GM19467 (cell line): ENCODE measurements around the gene TPST1.
"Not testable (repeated sequence)": the region's sequence is repeated elsewhere in the genome, so short reads cannot be mapped to it uniquely, and the experiment has no call there.

Experiments used
- ATAC-seq: cut with Tn5 transposase; IDR thresholded peaks from one replicate; pipeline ENCODE4 v1.9.1; 2021; ENCODE audit warnings: mild to moderate bottlenecking, moderate library complexity; ENCODE audit not compliant: unreplicated experiment

TPST1 gene

GRCh38 chr7:66187905-66188304 lies 17.2 kb upstream of the TPST1 start:
- ATAC-seq, result no peak

GRCh38 chr7:66188645-66189044 lies 16.5 kb upstream of the TPST1 start:
- ATAC-seq, result no peak

- ATAC-seq, result no peak
Observed at GRCh38 chr7:66189695-66190503, 15.2 kb upstream of the TPST1 start.

- no peak for ATAC-seq
Observed at GRCh38 chr7:66190504-66190857, 14.7 kb upstream of the TPST1 start.

GRCh38 chr7:66193146-66193725 lies 11.9 kb upstream of the TPST1 start:
- ATAC-seq, result no peak

GRCh38 chr7:66198469-66198868 lies 6.7 kb upstream of the TPST1 start:
- ATAC-seq, result no peak

- ATAC-seq, result no peak
Observed at GRCh38 chr7:66198956-66199355, 6.2 kb upstream of the TPST1 start.

GRCh38 chr7:66202441-66202840 lies 2.7 kb upstream of the TPST1 start:
- no peak for ATAC-seq

- ATAC-seq, result no peak
Observed at GRCh38 chr7:66205741-66206090, 582 bp downstream of the TPST1 start.

- no peak for ATAC-seq
Observed at GRCh38 chr7:66206119-66206933, 1.2 kb downstream of the TPST1 start.

GRCh38 chr7:66206934-66207240 lies 1.8 kb downstream of the TPST1 start:
- no peak for ATAC-seq

- no peak for ATAC-seq
Observed at GRCh38 chr7:66207540-66207939, 2.4 kb downstream of the TPST1 start.

GRCh38 chr7:66211429-66211828 lies 6.3 kb downstream of the TPST1 start:
- ATAC-seq, result no peak

- ATAC-seq, result no peak
Observed at GRCh38 chr7:66213637-66214036, 8.5 kb downstream of the TPST1 start.

- ATAC-seq, result no peak
Observed at GRCh38 chr7:66216687-66217086, 11.6 kb downstream of the TPST1 start.

GRCh38 chr7:66219805-66220204 lies 14.7 kb downstream of the TPST1 start:
- ATAC-seq, result no peak

GRCh38 chr7:66221442-66221841 lies 16.3 kb downstream of the TPST1 start:
- ATAC-seq, result no peak

GRCh38 chr7:66227808-66228207 lies 22.7 kb downstream of the TPST1 start:
- no peak for ATAC-seq

- ATAC-seq, result not testable (repeated sequence)
Observed at GRCh38 chr7:66231326-66232216, 26.4 kb downstream of the TPST1 start.

- no peak for ATAC-seq
Observed at GRCh38 chr7:66233638-66234037, 28.5 kb downstream of the TPST1 start.

- no peak for ATAC-seq
Observed at GRCh38 chr7:66236713-66237303, 31.7 kb downstream of the TPST1 start.
